SK-N-SH (cell line): ENCODE data around the gene ZNF213.

Source experiments
- CTCF ChIP-seq: fragments of 200-600 bp; sonication (generic); IDR thresholded peaks from 2 replicates; pipeline ENCODE4 v1.6.1; 2017; ENCODE audit warnings: antibody characterized with exemption, mild to moderate bottlenecking, moderate library complexity
- EZH2phosphoT487 ChIP-seq: fragments of 200-600 bp; sonication (generic); IDR thresholded peaks from 2 replicates; pipeline ENCODE4 v1.6.1; 2017; ENCODE audit warnings: low read depth, mixed run types, mild to moderate bottlenecking, antibody characterized with exemption, moderate library complexity, borderline replicate concordance
- FOXM1 ChIP-seq: IDR thresholded peaks from 2 replicates; pipeline ENCODE4 v1.4.0; 2012; ENCODE audit warnings: low read depth, mild to moderate bottlenecking
- GABPA ChIP-seq: IDR thresholded peaks from 2 replicates; pipeline ENCODE4 v1.4.0; 2012; ENCODE audit warnings: low read depth, mild to moderate bottlenecking
- JUND ChIP-seq: IDR thresholded peaks from 2 replicates; pipeline ENCODE4 v1.4.0; 2012
- MXI1 ChIP-seq: IDR thresholded peaks from 2 replicates; pipeline ENCODE4 v1.6.1; 2012; ENCODE audit warnings: mild to moderate bottlenecking, low read depth, low read length, improper control_type of control experiment
- REST ChIP-seq: IDR thresholded peaks from 2 replicates; pipeline ENCODE4 v1.6.1; 2012; ENCODE audit warnings: mild to moderate bottlenecking, low read depth, low read length, moderate library complexity
- SIN3A ChIP-seq: IDR thresholded peaks from 2 replicates; pipeline ENCODE4 v1.6.1; 2012; ENCODE audit warnings: low read depth, mild to moderate bottlenecking, low read length, moderate library complexity, borderline replicate concordance
- TAF1 ChIP-seq: IDR thresholded peaks from 2 replicates; pipeline ENCODE4 v1.6.1; 2012; ENCODE audit warnings: low read depth, mild to moderate bottlenecking, low read length, moderate library complexity, borderline replicate concordance

- TF ChIP-seq FOXM1 (no peak), CTCF (no peak), SIN3A (no peak), REST (no peak), JUND (no peak), TAF1 (no peak), EZH2phosphoT487 (no peak), GABPA (no peak), MXI1 (no peak)
These were observed 16.0 kb upstream of the ZNF213 start for GRCh38 chr16:3118846-3119245.
